Measurements from ENCODE around the gene ADISSP.
"Not testable (repeated sequence)": the region's sequence is repeated elsewhere in the genome, so short reads cannot be mapped to it uniquely, and the experiment has no call there.

The ADISSP gene

GRCh38 chr20:3798908-3799248 lies 31.3 kb upstream of the ADISSP start:
- in situ Hi-C loops (cut with MboI; ENCODE audit: low pct_unique_long_range_greater_than_20kb, low sequenced_read_pairs), result no loop called here
- no peak for DNase-seq

GRCh38 chr20:3798373-3798768 lies 30.8 kb upstream of the ADISSP start:
- in situ Hi-C loops (cut with MboI; ENCODE audit: low pct_unique_long_range_greater_than_20kb, low sequenced_read_pairs), result no loop called here
- DNase-seq, result no peak

GRCh38 chr20:3797592-3798372 lies 30.2 kb upstream of the ADISSP start:
- in situ Hi-C loops (cut with MboI; ENCODE audit: low pct_unique_long_range_greater_than_20kb, low sequenced_read_pairs), result no loop called here
- no peak for DNase-seq

- in situ Hi-C loops (cut with MboI; ENCODE audit: low pct_unique_long_range_greater_than_20kb, low sequenced_read_pairs), result no loop called here
- DNase-seq, result no peak
Observed at GRCh38 chr20:3797226-3797545, 29.6 kb upstream of the ADISSP start.

- in situ Hi-C loops (cut with MboI; ENCODE audit: low pct_unique_long_range_greater_than_20kb, low sequenced_read_pairs), result no loop called here
- DNase-seq, result no peak
Observed at GRCh38 chr20:3796477-3797225, 29.1 kb upstream of the ADISSP start.

DNA sequence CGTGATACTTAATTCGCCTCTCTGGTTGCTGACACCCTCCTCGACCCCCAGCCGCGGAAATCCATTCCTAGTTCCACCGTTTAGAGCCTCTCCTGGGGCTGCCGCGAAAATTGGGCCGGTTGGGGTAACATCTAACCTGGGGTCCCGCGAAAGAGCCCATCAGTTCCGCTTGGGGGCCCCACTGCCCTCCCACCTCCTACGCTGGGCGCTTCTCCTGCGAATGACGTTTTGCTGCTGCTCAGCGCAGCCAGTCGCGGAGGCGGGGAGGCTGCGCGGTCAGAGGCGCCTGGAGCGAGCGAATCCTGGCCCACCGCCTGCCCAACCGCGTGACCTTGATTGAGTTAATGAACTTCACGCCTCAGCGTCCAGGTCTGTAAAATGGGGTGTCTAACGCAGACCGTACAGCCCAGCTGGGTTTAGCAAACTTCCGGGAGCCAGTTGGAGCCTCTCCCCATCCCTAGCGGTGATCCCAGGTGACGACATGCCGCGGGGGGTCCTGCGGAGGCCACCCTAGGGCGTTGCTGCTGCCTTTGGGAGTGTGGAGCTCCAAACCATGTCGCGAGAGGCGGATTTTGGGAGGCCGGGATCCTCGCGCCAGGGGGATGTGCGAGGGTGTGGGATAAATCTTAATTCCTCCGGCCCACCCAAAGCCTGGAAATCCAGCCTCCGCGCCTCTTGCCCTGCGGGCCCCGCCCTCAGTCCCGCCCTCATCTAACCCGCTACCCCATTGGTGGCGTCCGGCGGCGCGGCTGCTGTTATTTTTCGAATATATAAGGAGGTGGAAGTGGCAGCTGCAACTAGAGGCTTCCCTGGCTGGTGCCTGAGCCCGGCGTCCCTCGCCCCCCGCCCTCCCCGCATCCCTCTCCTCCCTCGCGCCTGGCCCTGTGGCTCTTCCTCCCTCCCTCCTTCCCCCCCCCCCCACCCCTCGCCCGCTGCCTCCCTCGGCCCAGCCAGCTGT lies 28.2 kb upstream of the ADISSP start, which contains the start of gene CDC25B:
Gene CDC25B (plus strand): TSS at position 800 of the 958 bp plus-strand sequence. CDS start 222 bp downstream, outside the sequence.
- in situ Hi-C loops (cut with MboI; ENCODE audit: low pct_unique_long_range_greater_than_20kb, low sequenced_read_pairs), result no loop called here
- DNase-seq, result peak; percentile 93

GRCh38 chr20:3794701-3795420 lies 27.3 kb upstream of the ADISSP start:
- in situ Hi-C loops (cut with MboI; ENCODE audit: low pct_unique_long_range_greater_than_20kb, low sequenced_read_pairs), result no loop called here

DNA sequence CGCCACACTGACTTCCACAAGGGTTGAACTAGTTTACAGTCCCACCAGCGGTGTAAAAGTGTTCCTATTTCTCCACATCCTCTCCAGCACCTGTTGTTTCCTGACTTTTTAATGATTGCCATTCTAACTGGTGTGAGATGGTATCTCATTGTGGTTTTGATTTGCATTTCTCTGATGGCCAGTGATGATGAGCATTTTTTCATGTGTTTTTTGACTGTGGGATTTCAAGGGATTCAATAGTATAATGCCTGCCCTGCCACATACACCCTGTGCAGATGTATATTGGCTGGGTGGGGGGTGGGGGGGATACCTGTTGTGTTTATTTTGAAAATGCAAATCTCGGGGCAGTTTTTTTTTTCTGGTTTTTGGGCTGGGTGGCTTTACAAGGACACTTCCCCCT lies 26.6 kb upstream of the ADISSP start:
- in situ Hi-C loops (cut with MboI; ENCODE audit: low pct_unique_long_range_greater_than_20kb, low sequenced_read_pairs); DNase-seq: not testable (repeated sequence)

More at GRCh38 chr20:3794701-3795420, 27.3 kb upstream of the ADISSP start:
- DNase-seq, result no peak

GRCh38 chr20:3789201-3789600 lies 21.6 kb upstream of the ADISSP start:
- DNase-seq; in situ Hi-C loops (cut with MboI; ENCODE audit: low pct_unique_long_range_greater_than_20kb, low sequenced_read_pairs): not testable (repeated sequence)

GRCh38 chr20:3788685-3789155 lies 21.2 kb upstream of the ADISSP start:
- in situ Hi-C loops (cut with MboI; ENCODE audit: low pct_unique_long_range_greater_than_20kb, low sequenced_read_pairs), result no loop called here
- DNase-seq, result no peak

DNA sequence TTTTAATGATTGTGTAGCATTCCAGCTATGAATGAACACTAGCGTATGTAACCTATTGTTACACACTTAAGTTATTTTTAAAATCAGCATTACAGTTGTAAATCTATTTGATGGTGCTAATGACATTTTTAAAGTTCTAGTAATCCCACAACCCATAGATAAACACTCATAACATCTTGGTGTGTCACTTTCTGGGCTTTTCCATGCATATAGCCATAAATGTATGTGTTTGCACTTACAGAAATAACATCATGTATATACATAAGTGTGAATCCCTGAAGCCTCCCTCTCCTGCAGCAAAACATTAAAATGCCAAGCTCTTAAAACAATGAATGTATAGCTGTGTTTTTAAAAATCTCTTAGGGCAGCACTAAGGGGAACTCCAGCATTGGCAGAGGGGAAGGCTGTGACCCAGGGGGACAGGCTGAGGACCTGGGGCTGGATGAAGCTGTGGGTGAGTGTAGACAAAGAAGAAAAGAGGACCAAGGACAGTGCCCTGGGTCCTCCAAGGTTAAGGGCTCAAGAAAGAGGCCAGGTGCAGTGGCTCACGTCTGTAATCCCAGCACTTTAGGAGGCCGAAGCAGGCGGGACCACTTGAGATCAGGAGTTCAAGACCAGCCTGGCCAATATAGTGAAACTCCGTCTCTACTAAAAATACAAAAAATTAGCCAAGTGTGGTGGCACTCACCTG lies 19.9 kb upstream of the ADISSP start:
- DNase-seq, result no peak
- in situ Hi-C loops (cut with MboI; ENCODE audit: low pct_unique_long_range_greater_than_20kb, low sequenced_read_pairs), result no loop called here

GRCh38 chr20:3786665-3787323 lies 19.2 kb upstream of the ADISSP start, which contains the start of gene CENPB:
TSS of gene CENPB (minus strand) at chr20:3786740. CDS start at chr20:3786483, 257 bp downstream.
- in situ Hi-C loops (cut with MboI; ENCODE audit: low pct_unique_long_range_greater_than_20kb, low sequenced_read_pairs), result no loop called here
- peak; percentile 83 for DNase-seq

DNA sequence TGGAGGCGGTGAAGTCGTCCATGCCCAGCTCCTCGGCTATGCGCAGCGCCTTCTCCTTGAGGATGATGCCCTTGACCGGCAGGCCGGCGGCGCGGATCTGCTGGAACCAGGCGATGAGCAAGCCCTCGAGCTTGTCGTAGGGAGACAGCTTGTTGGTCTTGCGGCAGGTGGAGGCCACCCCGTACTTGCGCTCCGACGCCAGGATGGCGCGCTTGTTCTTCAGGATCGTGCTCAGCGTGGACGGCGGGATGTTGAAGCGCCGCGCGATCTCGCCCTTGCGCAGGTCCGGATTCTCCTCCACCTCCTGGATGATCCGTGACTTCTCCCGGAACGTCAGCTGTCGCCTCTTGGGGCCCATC lies 18.6 kb upstream of the ADISSP start:
- DNase-seq, result no peak
- in situ Hi-C loops (cut with MboI; ENCODE audit: low pct_unique_long_range_greater_than_20kb, low sequenced_read_pairs), result no loop called here

DNA sequence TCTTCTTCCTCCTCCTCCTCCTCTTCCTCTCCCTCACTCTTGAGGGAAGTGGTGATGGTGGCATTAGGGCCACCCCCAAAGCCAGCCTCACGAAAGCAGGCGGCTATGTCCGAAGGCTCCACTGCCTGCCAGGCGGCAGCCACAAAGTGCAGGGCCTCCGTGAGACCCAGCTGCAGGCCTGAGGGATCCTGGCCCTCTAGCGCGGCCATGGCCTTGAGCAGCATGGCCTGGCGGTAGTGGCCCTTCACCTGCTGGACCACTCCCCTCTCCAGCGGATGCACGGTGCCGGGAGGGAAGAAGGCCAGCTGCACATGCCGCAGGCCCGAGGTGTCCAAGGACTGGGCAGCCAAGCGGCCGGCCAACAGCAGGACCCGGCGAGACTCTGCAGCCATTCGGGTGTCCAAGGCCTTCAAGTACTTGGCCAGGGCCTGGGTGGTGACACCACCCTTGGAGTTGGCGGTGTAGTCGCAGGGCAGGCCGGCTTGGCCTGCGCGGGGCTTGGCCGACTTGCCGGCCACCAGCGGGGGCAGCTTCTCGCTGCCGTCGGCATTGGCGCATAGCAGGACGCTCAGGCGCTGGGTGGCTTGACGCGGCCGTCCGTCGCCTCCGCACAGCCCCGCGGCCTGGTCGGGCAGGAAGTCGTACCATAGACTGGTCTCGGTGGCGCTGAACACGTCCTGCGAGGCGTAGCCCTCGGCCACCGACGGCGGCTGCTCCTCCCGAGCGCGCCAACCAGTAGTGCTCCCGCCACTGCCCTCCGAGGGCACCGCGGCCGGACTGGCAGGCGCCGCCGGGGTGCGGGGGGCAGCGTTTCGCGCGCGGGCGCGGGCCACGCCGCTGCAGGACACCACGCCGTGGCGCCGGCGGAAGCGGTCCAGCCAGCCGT lies 17.9 kb upstream of the ADISSP start:
- DNase-seq, result no peak

DNA sequence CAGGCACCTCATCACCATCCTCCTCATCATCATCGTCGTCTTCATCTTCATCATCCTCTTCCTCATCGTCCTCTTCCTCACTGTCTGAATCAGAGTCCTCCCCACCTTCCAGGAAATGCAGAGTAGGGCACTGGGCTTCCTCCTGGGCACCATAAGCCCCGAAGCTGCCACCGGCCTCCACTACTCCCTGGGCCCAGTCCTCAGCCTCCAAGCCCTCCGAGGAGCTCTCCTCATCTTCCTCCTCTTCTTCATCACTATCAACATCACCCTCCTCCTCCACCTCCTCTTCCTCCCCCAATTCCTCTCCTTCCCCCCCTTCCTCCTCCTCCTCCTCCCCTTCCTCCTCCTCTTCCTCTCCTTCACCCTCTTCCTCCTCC lies 17.3 kb upstream of the ADISSP start:
- in situ Hi-C loops (cut with MboI; ENCODE audit: low pct_unique_long_range_greater_than_20kb, low sequenced_read_pairs), result no loop called here
- no peak for DNase-seq

More for the DNA sequence above, 17.9 kb upstream of the ADISSP start:
- in situ Hi-C loops (cut with MboI; ENCODE audit: low pct_unique_long_range_greater_than_20kb, low sequenced_read_pairs), result no loop called here

- DNase-seq, result no peak
- in situ Hi-C loops (cut with MboI; ENCODE audit: low pct_unique_long_range_greater_than_20kb, low sequenced_read_pairs), result no loop called here
Observed at GRCh38 chr20:3784216-3784853, 16.8 kb upstream of the ADISSP start.

All from KBM-7 (cell line).